Neutrophil (primary cell): ENCODE results near the gene PNLIPRP1.

ENCODE experiments used
- H3K27ac ChIP-seq: fragments of 200-600 bp; sonication (generic); 2 replicates; pipeline ENCODE4 v1.5.1; 2016; ENCODE audit warnings: mild to moderate bottlenecking, moderate library complexity
- H3K27me3 ChIP-seq: fragments of 200-600 bp; sonication (generic); 2 replicates; pipeline ENCODE4 v1.6.0; 2016; ENCODE audit warnings: mild to moderate bottlenecking
- H3K36me3 ChIP-seq: fragments of 200-600 bp; sonication (generic); 2 replicates; pipeline ENCODE4 v1.5.1; 2017
- H3K4me1 ChIP-seq, 2 experiments: fragments of 200-600 bp in 1 of 2; sonication (generic) in 1 of 2; 1 replicate in 1 of 2; 2 replicates in 1 of 2; pipeline versions ENCODE4 v1.5.1 to v1.6.1; 2013 to 2016; ENCODE audit warnings: low read depth in 1 of 2, low read length in 1 of 2, mild to moderate bottlenecking in 1 of 2, moderate library complexity in 1 of 2; ENCODE audit not compliant: control insufficient read depth in 1 of 2, insufficient read depth in 1 of 2
- H3K4me3 ChIP-seq, 2 experiments: fragments of 200-600 bp in 1 of 2; sonication (generic) in 1 of 2; 1 replicate in 1 of 2; 2 replicates in 1 of 2; pipeline ENCODE4 v1.5.1; 2013 to 2016; ENCODE audit warnings: low read depth in 1 of 2, low read length in 1 of 2, mild to moderate bottlenecking in 1 of 2, moderate library complexity in 1 of 2
- H3K9me3 ChIP-seq: fragments of 200-600 bp; sonication (generic); 2 replicates; pipeline ENCODE4 v1.5.1; 2016
- TF ChIP-seq, protein P1 (sequence below): fragments of 200-600 bp; sonication (generic); IDR thresholded peaks from 2 replicates; pipeline ENCODE4 v1.5.1; 2016; ENCODE audit warnings: antibody characterized with exemption

The PNLIPRP1 gene

GRCh38 chr10:116599991-116600390 lies 9.2 kb downstream of the PNLIPRP1 start:
- Histone ChIP-seq H3K27me3 (no peaks in the 10 kb centered on the region), H3K27ac (no peak overlapping the region), H3K4me1 (no peaks in the 10 kb centered on the region), H3K4me3 (no peak overlapping the region), H3K9me3 (no peaks in the 10 kb centered on the region), H3K36me3 (no peaks in the 10 kb centered on the region)
- TF ChIP-seq, protein P1, sequence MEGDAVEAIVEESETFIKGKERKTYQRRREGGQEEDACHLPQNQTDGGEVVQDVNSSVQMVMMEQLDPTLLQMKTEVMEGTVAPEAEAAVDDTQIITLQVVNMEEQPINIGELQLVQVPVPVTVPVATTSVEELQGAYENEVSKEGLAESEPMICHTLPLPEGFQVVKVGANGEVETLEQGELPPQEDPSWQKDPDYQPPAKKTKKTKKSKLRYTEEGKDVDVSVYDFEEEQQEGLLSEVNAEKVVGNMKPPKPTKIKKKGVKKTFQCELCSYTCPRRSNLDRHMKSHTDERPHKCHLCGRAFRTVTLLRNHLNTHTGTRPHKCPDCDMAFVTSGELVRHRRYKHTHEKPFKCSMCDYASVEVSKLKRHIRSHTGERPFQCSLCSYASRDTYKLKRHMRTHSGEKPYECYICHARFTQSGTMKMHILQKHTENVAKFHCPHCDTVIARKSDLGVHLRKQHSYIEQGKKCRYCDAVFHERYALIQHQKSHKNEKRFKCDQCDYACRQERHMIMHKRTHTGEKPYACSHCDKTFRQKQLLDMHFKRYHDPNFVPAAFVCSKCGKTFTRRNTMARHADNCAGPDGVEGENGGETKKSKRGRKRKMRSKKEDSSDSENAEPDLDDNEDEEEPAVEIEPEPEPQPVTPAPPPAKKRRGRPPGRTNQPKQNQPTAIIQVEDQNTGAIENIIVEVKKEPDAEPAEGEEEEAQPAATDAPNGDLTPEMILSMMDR = no peak

DNA sequence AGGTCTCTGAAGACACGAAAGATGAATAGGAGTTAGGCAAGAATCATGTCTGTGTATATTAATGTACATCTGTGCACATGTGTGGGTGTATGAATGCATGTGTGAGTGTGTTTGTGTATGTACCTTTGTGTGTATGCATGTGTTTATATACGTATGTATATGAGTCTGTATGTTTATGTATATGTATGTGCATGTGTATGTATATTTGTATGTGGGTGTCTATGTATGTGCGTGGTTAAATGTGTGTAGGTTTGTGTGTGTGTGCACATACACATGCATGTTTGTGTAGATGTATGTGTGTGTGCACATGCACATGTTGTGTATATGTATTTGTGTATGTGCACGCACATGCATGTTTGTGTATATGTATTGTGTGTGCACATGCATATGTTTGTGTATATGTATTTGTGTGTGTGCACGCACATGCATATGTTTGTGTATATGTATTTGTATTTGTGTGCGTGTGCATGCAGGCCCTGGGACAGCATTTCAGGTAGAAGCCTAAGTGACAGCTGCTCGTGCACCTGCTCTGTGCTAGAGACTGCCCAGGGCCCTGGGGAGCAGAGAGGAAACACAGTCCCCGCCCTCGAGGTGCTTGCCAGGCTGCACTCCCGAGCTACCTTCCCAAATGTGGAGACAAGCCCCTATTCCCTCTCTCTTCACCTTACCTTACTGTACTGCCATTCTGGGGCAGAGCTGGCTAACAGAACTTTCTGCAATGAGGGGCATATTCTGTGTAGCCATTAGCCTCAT lies 12.1 kb downstream of the PNLIPRP1 start:
- Histone ChIP-seq H3K27ac (no peak overlapping the region), H3K36me3 (no peaks in the 10 kb centered on the region), H3K4me3 (no peak overlapping the region), H3K9me3 (no peaks in the 10 kb centered on the region), H3K4me1 (no peaks in the 10 kb centered on the region), H3K27me3 (peaks cover 9% of the 10 kb centered on the region)
- TF ChIP-seq, protein P1 = no peak

- TF ChIP-seq, protein P1 = no peak
- Histone ChIP-seq H3K9me3 (no peaks in the 10 kb centered on the region), H3K4me3 (no peak overlapping the region), H3K36me3 (no peaks in the 10 kb centered on the region), H3K27ac (no peak overlapping the region), H3K27me3 (peaks cover 41% of the 10 kb centered on the region), H3K4me1 (no peaks in the 10 kb centered on the region)
Measured at GRCh38 chr10:116606061-116606483, 15.3 kb downstream of the PNLIPRP1 start.

DNA sequence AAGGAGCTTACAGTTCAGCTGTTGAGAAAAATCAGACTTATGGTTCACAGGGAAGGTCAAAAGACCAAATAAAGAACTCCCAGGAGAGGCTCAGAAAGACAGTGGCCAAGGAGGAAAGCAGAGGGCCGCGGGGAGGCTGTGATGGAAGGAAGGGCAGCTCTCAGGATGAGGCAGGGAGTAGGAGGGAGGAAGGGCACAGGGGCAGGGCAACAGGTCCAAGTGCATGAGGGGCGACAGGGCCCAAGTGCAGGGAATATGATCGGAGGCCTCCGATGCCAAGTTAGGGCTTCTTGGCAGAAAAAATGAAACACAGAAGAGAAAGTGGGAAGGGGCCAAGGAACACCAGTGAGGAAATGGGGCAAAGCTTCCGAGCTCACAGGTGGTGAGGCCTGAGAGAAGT lies 16.6 kb downstream of the PNLIPRP1 start:
- TF ChIP-seq, protein P1 = no peak
- H3K36me3 ChIP-seq = no peaks in the 10 kb centered on the region

DNA sequence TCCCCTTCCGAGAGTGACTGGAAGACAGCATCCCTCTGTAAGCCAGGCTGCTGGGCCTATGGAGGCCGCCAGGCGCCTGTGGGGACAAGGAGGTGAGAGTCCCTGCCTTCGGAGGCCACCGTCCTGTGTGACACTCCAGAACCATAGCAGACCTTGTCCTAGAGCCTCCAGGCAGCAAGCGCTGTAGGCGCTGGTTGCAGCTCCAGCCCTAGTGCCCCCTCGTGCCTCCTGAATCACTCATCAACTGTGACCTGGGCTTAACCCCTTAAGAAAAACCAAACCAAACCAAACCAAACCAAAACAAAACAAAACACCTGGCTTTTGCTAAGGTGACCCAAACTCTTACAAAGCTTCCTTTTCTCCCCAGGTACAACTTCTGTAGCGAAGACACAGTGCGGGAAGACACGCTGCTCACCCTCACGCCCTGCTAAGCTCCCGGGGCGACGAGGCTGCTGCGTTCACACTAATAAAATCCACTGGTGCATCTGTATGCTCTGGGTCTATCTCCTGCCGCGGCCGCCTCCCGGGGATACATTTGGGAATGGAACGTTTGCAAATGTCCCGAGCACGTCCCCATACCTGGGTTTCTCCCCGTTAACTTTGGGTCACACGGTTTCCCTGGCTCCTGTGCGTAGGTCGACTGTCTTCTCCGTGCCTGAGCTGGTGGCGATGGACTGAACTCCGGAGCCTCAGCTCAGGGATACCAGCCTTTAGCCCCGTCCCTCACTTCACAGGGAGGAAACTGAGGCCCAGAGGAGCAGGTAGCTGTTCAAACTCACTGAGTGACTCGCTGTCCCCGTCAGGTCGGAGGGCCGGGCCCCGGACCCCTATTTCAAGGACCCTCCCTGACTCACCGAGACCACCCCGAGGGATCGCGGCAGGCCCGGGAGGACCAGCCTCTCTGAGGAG lies 18.2 kb downstream of the PNLIPRP1 start:
- H3K36me3 ChIP-seq = no peaks in the 10 kb centered on the region
- peaks cover 42% of the 10 kb centered on the region for H3K27me3 ChIP-seq
- H3K9me3 ChIP-seq = no peaks in the 10 kb centered on the region
- no peak overlapping the region for H3K27ac ChIP-seq
- H3K4me1 ChIP-seq = no peaks in the 10 kb centered on the region
- TF ChIP-seq, protein P1 = no peak
- H3K4me3 ChIP-seq = no peak overlapping the region

More for the DNA sequence above, 16.6 kb downstream of the PNLIPRP1 start:
- peaks cover 42% of the 10 kb centered on the region for H3K27me3 ChIP-seq
- no peak overlapping the region for H3K27ac ChIP-seq
- no peaks in the 10 kb centered on the region for H3K4me1 ChIP-seq
- H3K9me3 ChIP-seq = no peaks in the 10 kb centered on the region
- no peak overlapping the region for H3K4me3 ChIP-seq
